CD1c-positive myeloid dendritic cell (primary cell): ENCODE results near the gene PDS5B.
"Not testable (repeated sequence)": the region's sequence is repeated elsewhere in the genome, so short reads cannot be mapped to it uniquely, and the experiment has no call there.

Experiments
- DNase-seq: peaks from one replicate; pipeline ENCODE4 v3.0.0-alpha.2; 2016; ENCODE audit errors: extremely low spot score

Gene PDS5B

GRCh38 chr13:32726374-32727037 lies 140.3 kb downstream of the PDS5B start:
- DNase-seq = no peak

GRCh38 chr13:32728327-32728726 lies 142.1 kb downstream of the PDS5B start:
- DNase-seq = no peak

- not testable (repeated sequence) for DNase-seq
Observed at GRCh38 chr13:32729097-32729496, 142.8 kb downstream of the PDS5B start.

GRCh38 chr13:32731074-32731473 lies 144.8 kb downstream of the PDS5B start:
- no peak for DNase-seq

GRCh38 chr13:32731576-32731975 lies 145.3 kb downstream of the PDS5B start:
- no peak for DNase-seq

- DNase-seq = no peak
Observed at GRCh38 chr13:32733690-32734089, 147.4 kb downstream of the PDS5B start.

GRCh38 chr13:32734511-32734910 lies 148.3 kb downstream of the PDS5B start:
- peak; percentile 15 for DNase-seq

- no peak for DNase-seq
Observed at GRCh38 chr13:32735859-32736258, 149.6 kb downstream of the PDS5B start.

GRCh38 chr13:32736648-32737047 lies 150.4 kb downstream of the PDS5B start:
- no peak for DNase-seq

- no peak for DNase-seq
Observed at GRCh38 chr13:32737111-32737571, 150.9 kb downstream of the PDS5B start.

- DNase-seq = no peak
Observed at GRCh38 chr13:32737679-32738078, 151.4 kb downstream of the PDS5B start.

- no peak for DNase-seq
Observed at GRCh38 chr13:32745509-32745908, 159.3 kb downstream of the PDS5B start.

- DNase-seq = no peak
Observed at GRCh38 chr13:32746474-32746873, 160.2 kb downstream of the PDS5B start.

GRCh38 chr13:32748305-32748704 lies 162.1 kb downstream of the PDS5B start:
- DNase-seq = no peak

GRCh38 chr13:32751340-32751739 lies 165.1 kb downstream of the PDS5B start:
- no peak for DNase-seq

- DNase-seq = no peak
Observed at GRCh38 chr13:32752311-32752710, 166.1 kb downstream of the PDS5B start.

- no peak for DNase-seq
Observed at GRCh38 chr13:32752997-32753606, 166.8 kb downstream of the PDS5B start.

- no peak for DNase-seq
Observed at GRCh38 chr13:32754179-32754578, 167.9 kb downstream of the PDS5B start.

- DNase-seq = no peak
Observed at GRCh38 chr13:32759152-32759551, 172.9 kb downstream of the PDS5B start.

GRCh38 chr13:32761472-32761871 lies 175.2 kb downstream of the PDS5B start:
- no peak for DNase-seq

- no peak for DNase-seq
Observed at GRCh38 chr13:32779119-32779518, 192.9 kb downstream of the PDS5B start.

GRCh38 chr13:32781906-32782305 lies 195.7 kb downstream of the PDS5B start:
- no peak for DNase-seq

GRCh38 chr13:32783067-32783466 lies 196.8 kb downstream of the PDS5B start:
- no peak for DNase-seq

- no peak for DNase-seq
Observed at GRCh38 chr13:32790731-32791130, 204.5 kb downstream of the PDS5B start.
